ENCODE data around the gene ACVRL1.

ACVRL1 gene

GRCh38 chr12:51942056-51942455, 34.8 kb downstream of the ACVRL1 start:
- no peak for DNase-seq

GRCh38 chr12:51942501-51943000, 35.2 kb downstream of the ACVRL1 start:
- no peak for DNase-seq

GRCh38 chr12:51943346-51943745, 36.0 kb downstream of the ACVRL1 start:
- no peak for DNase-seq

- no peak for DNase-seq
Measured at GRCh38 chr12:51944608-51945233, 37.4 kb downstream of the ACVRL1 start.

GRCh38 chr12:51947246-51947996, 40.1 kb downstream of the ACVRL1 start:
- no peak for DNase-seq

- DNase-seq: no peak
Measured at GRCh38 chr12:51948066-51948465, 40.8 kb downstream of the ACVRL1 start.

- no peak for DNase-seq
Measured at GRCh38 chr12:51949342-51950030, 42.2 kb downstream of the ACVRL1 start.

GRCh38 chr12:51950682-51951198, 43.4 kb downstream of the ACVRL1 start:
- DNase-seq: peak in 1 of 56 donors; percentile 32

GRCh38 chr12:51951199-51951842, 44.0 kb downstream of the ACVRL1 start, which contains the start of gene ACVR1B:
Gene ACVR1B, plus strand, starts transcription at chr12:51951699. Its CDS starts 45 bp downstream, at chr12:51951744.
- DNase-seq: peak; percentile 37 to 92 (median 78)

- peak in 1 of 56 donors; percentile 17 for DNase-seq
Measured at GRCh38 chr12:51951843-51952722, 44.8 kb downstream of the ACVRL1 start.

- DNase-seq: peak in 2 of 56 donors; percentile 10 to 12
Measured at GRCh38 chr12:51953089-51953488, 45.8 kb downstream of the ACVRL1 start.

GRCh38 chr12:51953864-51954263, 46.6 kb downstream of the ACVRL1 start:
- DNase-seq: no peak

GRCh38 chr12:51954561-51955361, 47.5 kb downstream of the ACVRL1 start:
- DNase-seq: no peak

- no peak for DNase-seq
Measured at GRCh38 chr12:51955702-51956101, 48.4 kb downstream of the ACVRL1 start.

GRCh38 chr12:51958542-51958941, 51.2 kb downstream of the ACVRL1 start:
- no peak for DNase-seq

- no peak for DNase-seq
Measured at GRCh38 chr12:51959211-51959610, 51.9 kb downstream of the ACVRL1 start.

- no peak for DNase-seq
Measured at GRCh38 chr12:51959921-51960320, 52.6 kb downstream of the ACVRL1 start.

- no peak for DNase-seq
Measured at GRCh38 chr12:51960488-51960887, 53.2 kb downstream of the ACVRL1 start.

GRCh38 chr12:51960890-51961289, 53.6 kb downstream of the ACVRL1 start:
- DNase-seq: no peak

All from amygdala (tissue), 56 donors.